GM23338 (cell line): ENCODE measurements around the gene MPP3. TPM values are rescaled to one million over a fixed set of nuclear protein-coding genes. Genes with fewer than 3 reads are reported as not detected.

ENCODE experiments used
- ATAC-seq: fragments of 200-7000 bp; cut with Tn5 transposase; 3 replicates; pipeline ENCODE4 v1.9.1; 2020
- DNase-seq: peaks from one replicate; pipeline ENCODE4 v3.0.0-alpha.2; 2015; ENCODE audit warnings: low spot score
- H2AFZ ChIP-seq: fragments of 200-600 bp; sonication (generic); 2 replicates; pipeline ENCODE4 v1.8.0; 2016; ENCODE audit warnings: antibody characterized with exemption, mild to moderate bottlenecking, moderate library complexity
- H3F3A ChIP-seq: fragments of 200-600 bp; sonication (generic); replicated peaks from 2 replicates; pipeline ENCODE4 v1.8.0; 2017; ENCODE audit warnings: antibody characterized with exemption, mixed run types, low read depth
- H3K27ac ChIP-seq: fragments of 200-600 bp; sonication (generic); 2 replicates; pipeline ENCODE4 v1.6.1; 2016; ENCODE audit warnings: low read depth
- H3K27me3 ChIP-seq: fragments of 200-600 bp; sonication (generic); 2 replicates; pipeline ENCODE4 v1.8.0; 2016; ENCODE audit warnings: mild to moderate bottlenecking, mixed run types, moderate library complexity; ENCODE audit not compliant: insufficient read depth
- H3K36me3 ChIP-seq: fragments of 200-600 bp; sonication (generic); 2 replicates; pipeline ENCODE4 v1.8.0; 2016; ENCODE audit warnings: mild to moderate bottlenecking; ENCODE audit not compliant: insufficient read depth
- H3K4me1 ChIP-seq: fragments of 200-600 bp; sonication (generic); 2 replicates; pipeline ENCODE4 v1.8.0; 2016; ENCODE audit warnings: mild to moderate bottlenecking, moderate library complexity; ENCODE audit not compliant: insufficient read depth
- H3K4me2 ChIP-seq: fragments of 200-600 bp; sonication (generic); 2 replicates; pipeline ENCODE4 v1.7.1; 2017; ENCODE audit warnings: mixed run types
- H3K4me3 ChIP-seq: fragments of 200-600 bp; sonication (generic); 2 replicates; pipeline ENCODE4 v1.6.1; 2016; ENCODE audit warnings: mixed run types
- H3K79me2 ChIP-seq: fragments of 200-600 bp; sonication (generic); replicated peaks from 2 replicates; pipeline ENCODE4 v1.8.0; 2017; ENCODE audit warnings: mild to moderate bottlenecking; ENCODE audit not compliant: insufficient read depth
- H3K9me2 ChIP-seq: fragments of 200-600 bp; sonication (generic); 2 replicates; pipeline ENCODE4 v1.8.0; 2017; ENCODE audit not compliant: insufficient read depth
- H4K20me1 ChIP-seq: fragments of 200-600 bp; sonication (generic); replicated peaks from 2 replicates; pipeline ENCODE4 v1.8.0; 2017; ENCODE audit warnings: mild to moderate bottlenecking; ENCODE audit not compliant: insufficient read depth
- H3K27ac Mint-ChIP-seq: 2 replicates; pipeline ENCODE4 v1.8.0; 2020; ENCODE audit warnings: inconsistent platforms, mild to moderate bottlenecking, moderate library complexity, mixed read lengths
- H3K27me3 Mint-ChIP-seq: 3 replicates; pipeline ENCODE4 v1.8.0; 2022; ENCODE audit warnings: low read depth, mild to moderate bottlenecking, moderate library complexity, mixed read lengths, inconsistent platforms; ENCODE audit not compliant: insufficient read depth, poor library complexity
- H3K36me3 Mint-ChIP-seq: 3 replicates; pipeline ENCODE4 v1.8.0; 2021; ENCODE audit warnings: low read depth, mild to moderate bottlenecking, inconsistent platforms, moderate library complexity, mixed read lengths
- H3K4me1 Mint-ChIP-seq: 3 replicates; pipeline ENCODE4 v1.8.0; 2020; ENCODE audit warnings: mild to moderate bottlenecking, inconsistent platforms, mixed read lengths
- H3K4me3 Mint-ChIP-seq: 3 replicates; pipeline ENCODE4 v1.8.0; 2021; ENCODE audit warnings: moderate library complexity, mild to moderate bottlenecking, inconsistent platforms, mixed read lengths
- H3K9me3 Mint-ChIP-seq: 3 replicates; pipeline ENCODE4 v1.8.0; 2020; ENCODE audit warnings: moderate library complexity, mild to moderate bottlenecking, inconsistent platforms, mixed read lengths
- CREB1 ChIP-seq: fragments of 250-450 bp; sonication (Bioruptor Pico); IDR thresholded peaks from 2 replicates; pipeline ENCODE4 v1.5.0; 2020; ENCODE audit warnings: low read depth, mild to moderate bottlenecking, moderate library complexity
- EZH2 ChIP-seq: fragments of 200-600 bp; sonication (generic); IDR thresholded peaks from one replicate; pipeline ENCODE4 v1.8.0; 2017; ENCODE audit warnings: antibody characterized with exemption, mild to moderate bottlenecking, low read depth; ENCODE audit not compliant: unreplicated experiment
- EZH2phosphoT487 ChIP-seq: fragments of 200-600 bp; sonication (generic); IDR thresholded peaks from one replicate; pipeline ENCODE4 v1.8.1; 2018; ENCODE audit warnings: antibody characterized with exemption; ENCODE audit not compliant: unreplicated experiment
- JUNB ChIP-seq: IDR thresholded peaks from one replicate; pipeline ENCODE4 v1.6.1; 2016; ENCODE audit warnings: antibody characterized with exemption; ENCODE audit not compliant: unreplicated experiment
- NANOG ChIP-seq: IDR thresholded peaks from 2 replicates; pipeline ENCODE4 v1.6.1; 2016; ENCODE audit warnings: antibody characterized with exemption, borderline replicate concordance
- POLR2AphosphoS5 ChIP-seq: IDR thresholded peaks from 2 replicates; pipeline ENCODE4 v1.6.1; 2016; ENCODE audit warnings: antibody characterized with exemption, low read depth
- STAT1 ChIP-seq: IDR thresholded peaks from one replicate; pipeline ENCODE4 v1.6.1; 2016; ENCODE audit warnings: antibody characterized with exemption; ENCODE audit not compliant: unreplicated experiment
- ZNF114 ChIP-seq: fragments of 250-450 bp; sonication (Bioruptor Pico); IDR thresholded peaks from 2 replicates; pipeline ENCODE4 v1.5.0; 2020; ENCODE audit warnings: mild to moderate bottlenecking, moderate library complexity
- ZNF331 ChIP-seq: fragments of 250-450 bp; sonication (Bioruptor Pico); IDR thresholded peaks from 2 replicates; pipeline ENCODE4 v1.5.0; 2020; ENCODE audit warnings: low read depth, mild to moderate bottlenecking, moderate library complexity
- polyA plus RNA-seq: library from polyadenylated mRNA; unstranded; fragments of >200 nt; fragmentation: Nextera tagmentation; extraction: Ambion mirVana; gene quantifications from 2 replicates; pipeline ENCODE4 v1.2.1, GENCODE V29; 2016
- total RNA-seq: library from RNA; depleted of rRNA; stranded (reverse); fragments of >200 nt; shearing (Covaris generic); gene quantifications from 2 replicates; pipeline ENCODE4 v1.2.3, GENCODE V29; 2014
- TF ChIP-seq, protein P1 (sequence below), 2 experiments: fragments of 200-600 bp in 1 of 2; sonication (generic) in 1 of 2; conservative IDR thresholded peaks; 2 replicates each; pipeline versions ENCODE4 v1.5.1 to v1.6.1; 2016 to 2017; ENCODE audit warnings: antibody characterized with exemption in 2 of 2, low read depth in 2 of 2, mild to moderate bottlenecking in 2 of 2, moderate library complexity in 1 of 2
- TF ChIP-seq, protein P2 (sequence below): IDR thresholded peaks from 2 replicates; pipeline ENCODE4 v1.6.1; 2016; ENCODE audit warnings: antibody characterized with exemption
- TF ChIP-seq, protein P3 (sequence below): IDR thresholded peaks from one replicate; pipeline ENCODE4 v1.6.1; 2018; ENCODE audit warnings: antibody characterized with exemption; ENCODE audit not compliant: unreplicated experiment
- TF ChIP-seq, protein P4 (sequence below): fragments of 250-450 bp; sonication (Bioruptor Pico); IDR thresholded peaks from 2 replicates; pipeline ENCODE4 v1.5.0; 2020; ENCODE audit warnings: mild to moderate bottlenecking, moderate library complexity

The MPP3 gene
- total and polyA plus RNA-seq, 2 experiments from 2014 or later = 6.6 to 7.4 TPM

DNA sequence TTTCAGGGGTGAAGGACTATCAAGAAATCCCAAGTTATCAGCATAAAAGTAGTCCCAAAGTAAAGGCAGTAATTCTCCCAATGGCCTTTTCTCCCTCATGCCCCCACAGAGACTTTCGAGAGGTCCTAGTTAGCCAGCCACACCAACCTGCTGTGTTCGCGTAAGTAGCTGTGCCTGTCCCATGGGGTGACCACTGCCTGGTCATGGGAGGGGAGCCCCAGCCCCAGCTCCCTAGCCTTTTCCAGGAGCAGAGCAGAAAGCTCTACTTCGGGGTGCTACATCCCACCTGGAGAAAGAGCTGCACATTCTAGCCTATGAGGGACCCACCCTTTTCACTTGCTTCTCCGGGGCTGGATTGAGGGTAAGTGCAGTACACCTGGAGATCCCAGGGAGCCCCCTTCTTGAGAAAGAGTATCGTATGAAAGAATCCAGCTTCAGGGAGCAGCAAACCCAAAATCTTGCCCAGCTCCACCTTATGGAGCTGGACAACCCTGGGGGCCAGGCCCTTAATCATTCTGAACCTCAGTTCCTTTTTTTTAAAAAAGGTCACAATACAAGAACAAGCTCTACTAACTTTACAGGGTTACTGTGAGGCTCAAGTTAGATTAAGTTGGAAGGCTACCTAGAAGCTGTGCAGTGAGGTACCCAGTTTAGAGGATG, 65.8 kb downstream of the MPP3 start:
- H3K27ac Mint-ChIP-seq = no peak overlapping the region

More for the DNA sequence above, 65.8 kb downstream of the MPP3 start:
- H3K27me3 Mint-ChIP-seq = peaks cover 3% of the 10 kb centered on the region
- no peaks in the 10 kb centered on the region for H3F3A ChIP-seq
- TF ChIP-seq ZNF114 (no peak), ZNF331 (CRISPR knock-in tag) (no peak), CREB1 (no peak), EZH2phosphoT487 (no peak), EZH2 (no peak), POLR2AphosphoS5 (no peak), STAT1 (no peak), NANOG (no peak), JUNB (no peak)
- TF ChIP-seq, protein P1, sequence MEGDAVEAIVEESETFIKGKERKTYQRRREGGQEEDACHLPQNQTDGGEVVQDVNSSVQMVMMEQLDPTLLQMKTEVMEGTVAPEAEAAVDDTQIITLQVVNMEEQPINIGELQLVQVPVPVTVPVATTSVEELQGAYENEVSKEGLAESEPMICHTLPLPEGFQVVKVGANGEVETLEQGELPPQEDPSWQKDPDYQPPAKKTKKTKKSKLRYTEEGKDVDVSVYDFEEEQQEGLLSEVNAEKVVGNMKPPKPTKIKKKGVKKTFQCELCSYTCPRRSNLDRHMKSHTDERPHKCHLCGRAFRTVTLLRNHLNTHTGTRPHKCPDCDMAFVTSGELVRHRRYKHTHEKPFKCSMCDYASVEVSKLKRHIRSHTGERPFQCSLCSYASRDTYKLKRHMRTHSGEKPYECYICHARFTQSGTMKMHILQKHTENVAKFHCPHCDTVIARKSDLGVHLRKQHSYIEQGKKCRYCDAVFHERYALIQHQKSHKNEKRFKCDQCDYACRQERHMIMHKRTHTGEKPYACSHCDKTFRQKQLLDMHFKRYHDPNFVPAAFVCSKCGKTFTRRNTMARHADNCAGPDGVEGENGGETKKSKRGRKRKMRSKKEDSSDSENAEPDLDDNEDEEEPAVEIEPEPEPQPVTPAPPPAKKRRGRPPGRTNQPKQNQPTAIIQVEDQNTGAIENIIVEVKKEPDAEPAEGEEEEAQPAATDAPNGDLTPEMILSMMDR (conservative IDR thresholded peaks at IDR 0.05; ENCODE audit: low read depth in 2 of 2) = no peak
- TF ChIP-seq, protein P2, sequence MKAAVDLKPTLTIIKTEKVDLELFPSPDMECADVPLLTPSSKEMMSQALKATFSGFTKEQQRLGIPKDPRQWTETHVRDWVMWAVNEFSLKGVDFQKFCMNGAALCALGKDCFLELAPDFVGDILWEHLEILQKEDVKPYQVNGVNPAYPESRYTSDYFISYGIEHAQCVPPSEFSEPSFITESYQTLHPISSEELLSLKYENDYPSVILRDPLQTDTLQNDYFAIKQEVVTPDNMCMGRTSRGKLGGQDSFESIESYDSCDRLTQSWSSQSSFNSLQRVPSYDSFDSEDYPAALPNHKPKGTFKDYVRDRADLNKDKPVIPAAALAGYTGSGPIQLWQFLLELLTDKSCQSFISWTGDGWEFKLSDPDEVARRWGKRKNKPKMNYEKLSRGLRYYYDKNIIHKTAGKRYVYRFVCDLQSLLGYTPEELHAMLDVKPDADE = no peak
- TF ChIP-seq, protein P3, sequence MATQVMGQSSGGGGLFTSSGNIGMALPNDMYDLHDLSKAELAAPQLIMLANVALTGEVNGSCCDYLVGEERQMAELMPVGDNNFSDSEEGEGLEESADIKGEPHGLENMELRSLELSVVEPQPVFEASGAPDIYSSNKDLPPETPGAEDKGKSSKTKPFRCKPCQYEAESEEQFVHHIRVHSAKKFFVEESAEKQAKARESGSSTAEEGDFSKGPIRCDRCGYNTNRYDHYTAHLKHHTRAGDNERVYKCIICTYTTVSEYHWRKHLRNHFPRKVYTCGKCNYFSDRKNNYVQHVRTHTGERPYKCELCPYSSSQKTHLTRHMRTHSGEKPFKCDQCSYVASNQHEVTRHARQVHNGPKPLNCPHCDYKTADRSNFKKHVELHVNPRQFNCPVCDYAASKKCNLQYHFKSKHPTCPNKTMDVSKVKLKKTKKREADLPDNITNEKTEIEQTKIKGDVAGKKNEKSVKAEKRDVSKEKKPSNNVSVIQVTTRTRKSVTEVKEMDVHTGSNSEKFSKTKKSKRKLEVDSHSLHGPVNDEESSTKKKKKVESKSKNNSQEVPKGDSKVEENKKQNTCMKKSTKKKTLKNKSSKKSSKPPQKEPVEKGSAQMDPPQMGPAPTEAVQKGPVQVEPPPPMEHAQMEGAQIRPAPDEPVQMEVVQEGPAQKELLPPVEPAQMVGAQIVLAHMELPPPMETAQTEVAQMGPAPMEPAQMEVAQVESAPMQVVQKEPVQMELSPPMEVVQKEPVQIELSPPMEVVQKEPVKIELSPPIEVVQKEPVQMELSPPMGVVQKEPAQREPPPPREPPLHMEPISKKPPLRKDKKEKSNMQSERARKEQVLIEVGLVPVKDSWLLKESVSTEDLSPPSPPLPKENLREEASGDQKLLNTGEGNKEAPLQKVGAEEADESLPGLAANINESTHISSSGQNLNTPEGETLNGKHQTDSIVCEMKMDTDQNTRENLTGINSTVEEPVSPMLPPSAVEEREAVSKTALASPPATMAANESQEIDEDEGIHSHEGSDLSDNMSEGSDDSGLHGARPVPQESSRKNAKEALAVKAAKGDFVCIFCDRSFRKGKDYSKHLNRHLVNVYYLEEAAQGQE = no peak
- TF ChIP-seq, protein P4, sequence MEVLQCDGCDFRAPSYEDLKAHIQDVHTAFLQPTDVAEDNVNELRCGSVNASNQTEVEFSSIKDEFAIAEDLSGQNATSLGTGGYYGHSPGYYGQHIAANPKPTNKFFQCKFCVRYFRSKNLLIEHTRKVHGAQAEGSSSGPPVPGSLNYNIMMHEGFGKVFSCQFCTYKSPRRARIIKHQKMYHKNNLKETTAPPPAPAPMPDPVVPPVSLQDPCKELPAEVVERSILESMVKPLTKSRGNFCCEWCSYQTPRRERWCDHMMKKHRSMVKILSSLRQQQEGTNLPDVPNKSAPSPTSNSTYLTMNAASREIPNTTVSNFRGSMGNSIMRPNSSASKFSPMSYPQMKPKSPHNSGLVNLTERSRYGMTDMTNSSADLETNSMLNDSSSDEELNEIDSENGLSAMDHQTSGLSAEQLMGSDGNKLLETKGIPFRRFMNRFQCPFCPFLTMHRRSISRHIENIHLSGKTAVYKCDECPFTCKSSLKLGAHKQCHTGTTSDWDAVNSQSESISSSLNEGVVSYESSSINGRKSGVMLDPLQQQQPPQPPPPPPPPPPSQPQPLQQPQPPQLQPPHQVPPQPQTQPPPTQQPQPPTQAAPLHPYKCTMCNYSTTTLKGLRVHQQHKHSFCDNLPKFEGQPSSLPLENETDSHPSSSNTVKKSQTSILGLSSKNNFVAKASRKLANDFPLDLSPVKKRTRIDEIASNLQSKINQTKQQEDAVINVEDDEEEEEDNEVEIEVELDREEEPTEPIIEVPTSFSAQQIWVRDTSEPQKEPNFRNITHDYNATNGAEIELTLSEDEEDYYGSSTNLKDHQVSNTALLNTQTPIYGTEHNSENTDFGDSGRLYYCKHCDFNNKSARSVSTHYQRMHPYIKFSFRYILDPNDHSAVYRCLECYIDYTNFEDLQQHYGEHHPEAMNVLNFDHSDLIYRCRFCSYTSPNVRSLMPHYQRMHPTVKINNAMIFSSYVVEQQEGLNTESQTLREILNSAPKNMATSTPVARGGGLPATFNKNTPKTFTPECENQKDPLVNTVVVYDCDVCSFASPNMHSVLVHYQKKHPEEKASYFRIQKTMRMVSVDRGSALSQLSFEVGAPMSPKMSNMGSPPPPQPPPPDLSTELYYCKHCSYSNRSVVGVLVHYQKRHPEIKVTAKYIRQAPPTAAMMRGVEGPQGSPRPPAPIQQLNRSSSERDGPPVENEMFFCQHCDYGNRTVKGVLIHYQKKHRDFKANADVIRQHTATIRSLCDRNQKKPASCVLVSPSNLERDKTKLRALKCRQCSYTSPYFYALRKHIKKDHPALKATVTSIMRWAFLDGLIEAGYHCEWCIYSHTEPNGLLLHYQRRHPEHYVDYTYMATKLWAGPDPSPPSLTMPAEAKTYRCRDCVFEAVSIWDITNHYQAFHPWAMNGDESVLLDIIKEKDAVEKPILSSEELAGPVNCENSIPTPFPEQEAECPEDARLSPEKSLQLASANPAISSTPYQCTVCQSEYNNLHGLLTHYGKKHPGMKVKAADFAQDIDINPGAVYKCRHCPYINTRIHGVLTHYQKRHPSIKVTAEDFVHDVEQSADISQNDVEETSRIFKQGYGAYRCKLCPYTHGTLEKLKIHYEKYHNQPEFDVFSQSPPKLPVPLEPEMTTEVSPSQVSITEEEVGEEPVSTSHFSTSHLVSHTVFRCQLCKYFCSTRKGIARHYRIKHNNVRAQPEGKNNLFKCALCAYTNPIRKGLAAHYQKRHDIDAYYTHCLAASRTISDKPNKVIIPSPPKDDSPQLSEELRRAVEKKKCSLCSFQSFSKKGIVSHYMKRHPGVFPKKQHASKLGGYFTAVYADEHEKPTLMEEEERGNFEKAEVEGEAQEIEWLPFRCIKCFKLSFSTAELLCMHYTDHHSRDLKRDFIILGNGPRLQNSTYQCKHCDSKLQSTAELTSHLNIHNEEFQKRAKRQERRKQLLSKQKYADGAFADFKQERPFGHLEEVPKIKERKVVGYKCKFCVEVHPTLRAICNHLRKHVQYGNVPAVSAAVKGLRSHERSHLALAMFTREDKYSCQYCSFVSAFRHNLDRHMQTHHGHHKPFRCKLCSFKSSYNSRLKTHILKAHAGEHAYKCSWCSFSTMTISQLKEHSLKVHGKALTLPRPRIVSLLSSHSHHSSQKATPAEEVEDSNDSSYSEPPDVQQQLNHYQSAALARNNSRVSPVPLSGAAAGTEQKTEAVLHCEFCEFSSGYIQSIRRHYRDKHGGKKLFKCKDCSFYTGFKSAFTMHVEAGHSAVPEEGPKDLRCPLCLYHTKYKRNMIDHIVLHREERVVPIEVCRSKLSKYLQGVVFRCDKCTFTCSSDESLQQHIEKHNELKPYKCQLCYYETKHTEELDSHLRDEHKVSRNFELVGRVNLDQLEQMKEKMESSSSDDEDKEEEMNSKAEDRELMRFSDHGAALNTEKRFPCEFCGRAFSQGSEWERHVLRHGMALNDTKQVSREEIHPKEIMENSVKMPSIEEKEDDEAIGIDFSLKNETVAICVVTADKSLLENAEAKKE (CRISPR knock-in tag) = no peak
- H3K4me1 Mint-ChIP-seq = peaks cover 3% of the 10 kb centered on the region
- no peaks in the 10 kb centered on the region for H3K9me3 Mint-ChIP-seq
- H3K36me3 Mint-ChIP-seq = peaks cover 17% of the 10 kb centered on the region; the same call in 2 of the 3 replicates
- H3K36me3 ChIP-seq = no peaks in the 10 kb centered on the region
- H3K4me2 ChIP-seq = no peak overlapping the region
- H3K27me3 ChIP-seq = no peaks in the 10 kb centered on the region
- no peak overlapping the region for H3K27ac ChIP-seq
- H3K4me3 ChIP-seq = no peak overlapping the region
- no peaks in the 10 kb centered on the region for H3K9me2 ChIP-seq
- no peaks in the 10 kb centered on the region for H3K79me2 ChIP-seq
- DNase-seq (no peak), ATAC-seq (no peak)
- H4K20me1 ChIP-seq = no peaks in the 10 kb centered on the region
- no peak overlapping the region for H3K4me3 Mint-ChIP-seq
- H2AFZ ChIP-seq = no peak overlapping the region
- no peaks in the 10 kb centered on the region for H3K4me1 ChIP-seq
